ENCODE measurements around the gene ENTPD7.

Gene ENTPD7

GRCh38 chr10:99682032-99682431 is 22.7 kb downstream of the ENTPD7 start:
- Mint-ChIP-seq H3K36me3 (ENCODE audit: low read depth) (peaks cover 20% of the 10 kb centered on the region), H3K4me1 (peaks cover 5% of the 10 kb centered on the region), H3K4me3 (no peak overlapping the region), H3K9me3 (no peaks in the 10 kb centered on the region), H3K27ac (peak overlapping the region; percentile 52 to 83 (median 65)), H3K27me3 (ENCODE audit: low read depth) (no peaks in the 10 kb centered on the region)
- TF ChIP-seq, protein P1, sequence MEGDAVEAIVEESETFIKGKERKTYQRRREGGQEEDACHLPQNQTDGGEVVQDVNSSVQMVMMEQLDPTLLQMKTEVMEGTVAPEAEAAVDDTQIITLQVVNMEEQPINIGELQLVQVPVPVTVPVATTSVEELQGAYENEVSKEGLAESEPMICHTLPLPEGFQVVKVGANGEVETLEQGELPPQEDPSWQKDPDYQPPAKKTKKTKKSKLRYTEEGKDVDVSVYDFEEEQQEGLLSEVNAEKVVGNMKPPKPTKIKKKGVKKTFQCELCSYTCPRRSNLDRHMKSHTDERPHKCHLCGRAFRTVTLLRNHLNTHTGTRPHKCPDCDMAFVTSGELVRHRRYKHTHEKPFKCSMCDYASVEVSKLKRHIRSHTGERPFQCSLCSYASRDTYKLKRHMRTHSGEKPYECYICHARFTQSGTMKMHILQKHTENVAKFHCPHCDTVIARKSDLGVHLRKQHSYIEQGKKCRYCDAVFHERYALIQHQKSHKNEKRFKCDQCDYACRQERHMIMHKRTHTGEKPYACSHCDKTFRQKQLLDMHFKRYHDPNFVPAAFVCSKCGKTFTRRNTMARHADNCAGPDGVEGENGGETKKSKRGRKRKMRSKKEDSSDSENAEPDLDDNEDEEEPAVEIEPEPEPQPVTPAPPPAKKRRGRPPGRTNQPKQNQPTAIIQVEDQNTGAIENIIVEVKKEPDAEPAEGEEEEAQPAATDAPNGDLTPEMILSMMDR (IDR thresholded peaks at IDR 0.05; ENCODE audit: unreplicated experiment in 3 of 3) = no peak

GRCh38 chr10:99682752-99683151 is 23.4 kb downstream of the ENTPD7 start:
- H3K4me1 Mint-ChIP-seq = peaks cover 5% of the 10 kb centered on the region
- peaks cover 20% of the 10 kb centered on the region for H3K36me3 Mint-ChIP-seq (ENCODE audit: low read depth)
- TF ChIP-seq, protein P1 (IDR thresholded peaks at IDR 0.05; ENCODE audit: unreplicated experiment in 3 of 3) = peak in 1 of 3 experiments; percentile 10
- no peak overlapping the region for H3K4me3 Mint-ChIP-seq
- H3K27me3 Mint-ChIP-seq (ENCODE audit: low read depth) = no peaks in the 10 kb centered on the region
- no peaks in the 10 kb centered on the region for H3K9me3 Mint-ChIP-seq
- H3K27ac Mint-ChIP-seq = peak overlapping the region; percentile 17 to 83 (median 52)

- Mint-ChIP-seq H3K27me3 (ENCODE audit: low read depth) (no peaks in the 10 kb centered on the region), H3K9me3 (no peaks in the 10 kb centered on the region), H3K4me1 (peaks cover 5% of the 10 kb centered on the region), H3K27ac (peak overlapping the region; percentile 59 to 72 (median 70)), H3K4me3 (no peak overlapping the region), H3K36me3 (ENCODE audit: low read depth) (peaks cover 12% of the 10 kb centered on the region)
- TF ChIP-seq, protein P1 (IDR thresholded peaks at IDR 0.05; ENCODE audit: unreplicated experiment in 3 of 3) = no peak
These were observed 26.3 kb downstream of the ENTPD7 start for GRCh38 chr10:99685597-99685967.

- Mint-ChIP-seq H3K36me3 (ENCODE audit: low read depth) (peaks cover 20% of the 10 kb centered on the region), H3K27me3 (ENCODE audit: low read depth) (no peaks in the 10 kb centered on the region), H3K4me3 (no peak overlapping the region), H3K4me1 (no peaks in the 10 kb centered on the region), H3K9me3 (no peaks in the 10 kb centered on the region), H3K27ac (no peak overlapping the region)
- TF ChIP-seq, protein P1 (IDR thresholded peaks at IDR 0.05; ENCODE audit: unreplicated experiment in 3 of 3) = no peak
These were observed 30.2 kb downstream of the ENTPD7 start for GRCh38 chr10:99689461-99689860.

GRCh38 chr10:99693933-99694583 is 34.7 kb downstream of the ENTPD7 start:
- Mint-ChIP-seq H3K36me3 (ENCODE audit: low read depth) (peaks cover 45% of the 10 kb centered on the region), H3K27ac (no peak overlapping the region), H3K4me3 (no peak overlapping the region), H3K4me1 (no peaks in the 10 kb centered on the region), H3K27me3 (ENCODE audit: low read depth) (no peaks in the 10 kb centered on the region), H3K9me3 (no peaks in the 10 kb centered on the region)
- TF ChIP-seq, protein P1 (IDR thresholded peaks at IDR 0.05; ENCODE audit: unreplicated experiment in 3 of 3) = no peak

- Mint-ChIP-seq H3K36me3 (ENCODE audit: low read depth) (peaks cover 56% of the 10 kb centered on the region), H3K4me1 (peaks cover 6% of the 10 kb centered on the region), H3K9me3 (no peaks in the 10 kb centered on the region), H3K27me3 (ENCODE audit: low read depth) (no peaks in the 10 kb centered on the region), H3K4me3 (no peak overlapping the region), H3K27ac (no peak overlapping the region)
- TF ChIP-seq, protein P1 (IDR thresholded peaks at IDR 0.05; ENCODE audit: unreplicated experiment in 3 of 3) = no peak
These were observed 36.5 kb downstream of the ENTPD7 start for GRCh38 chr10:99695761-99696160.

All from nephron (organoid).